IPS DF 6.9 (cell line): Measurements from ENCODE around the gene CLCN1.

ENCODE experiments used
- DNase-seq: peaks from one replicate; pipeline ENCODE4 v3.0.0-alpha.2; 2013; ENCODE audit warnings: low read depth, low spot score
- H3K27ac ChIP-seq: one replicate; pipeline ENCODE4 v1.5.1; 2013; ENCODE audit warnings: low read length, control low read depth
- H3K27me3 ChIP-seq: 2 replicates; pipeline ENCODE4 v1.6.1; 2013; ENCODE audit warnings: mild to moderate bottlenecking, low read length; ENCODE audit not compliant: control insufficient read depth, insufficient read depth
- H3K36me3 ChIP-seq: 2 replicates; pipeline ENCODE4 v1.6.1; 2013; ENCODE audit warnings: low read length; ENCODE audit not compliant: control insufficient read depth, insufficient read depth
- H3K4me1 ChIP-seq: 2 replicates; pipeline ENCODE4 v1.6.1; 2013; ENCODE audit warnings: low read length; ENCODE audit not compliant: control insufficient read depth, insufficient read depth
- H3K4me3 ChIP-seq: 2 replicates; pipeline ENCODE4 v1.5.1; 2013; ENCODE audit warnings: mild to moderate bottlenecking, low read length
- H3K9me3 ChIP-seq: 2 replicates; pipeline ENCODE4 v1.6.1; 2013; ENCODE audit warnings: low read length, inconsistent platforms; ENCODE audit not compliant: control insufficient read depth, insufficient read depth
- WGBS: extraction: QIAGEN DNeasy Blood & Tissue Kit; methylation state at CpG from one replicate; pipeline ENCODE4 v1.1.7; 2013; ENCODE audit warnings: mixed read lengths, missing lambda C conversion rate; ENCODE audit not compliant: insufficient read length, insufficient coverage; 5-methylcytosine and 5-hydroxymethylcytosine counted together

Gene CLCN1

DNA sequence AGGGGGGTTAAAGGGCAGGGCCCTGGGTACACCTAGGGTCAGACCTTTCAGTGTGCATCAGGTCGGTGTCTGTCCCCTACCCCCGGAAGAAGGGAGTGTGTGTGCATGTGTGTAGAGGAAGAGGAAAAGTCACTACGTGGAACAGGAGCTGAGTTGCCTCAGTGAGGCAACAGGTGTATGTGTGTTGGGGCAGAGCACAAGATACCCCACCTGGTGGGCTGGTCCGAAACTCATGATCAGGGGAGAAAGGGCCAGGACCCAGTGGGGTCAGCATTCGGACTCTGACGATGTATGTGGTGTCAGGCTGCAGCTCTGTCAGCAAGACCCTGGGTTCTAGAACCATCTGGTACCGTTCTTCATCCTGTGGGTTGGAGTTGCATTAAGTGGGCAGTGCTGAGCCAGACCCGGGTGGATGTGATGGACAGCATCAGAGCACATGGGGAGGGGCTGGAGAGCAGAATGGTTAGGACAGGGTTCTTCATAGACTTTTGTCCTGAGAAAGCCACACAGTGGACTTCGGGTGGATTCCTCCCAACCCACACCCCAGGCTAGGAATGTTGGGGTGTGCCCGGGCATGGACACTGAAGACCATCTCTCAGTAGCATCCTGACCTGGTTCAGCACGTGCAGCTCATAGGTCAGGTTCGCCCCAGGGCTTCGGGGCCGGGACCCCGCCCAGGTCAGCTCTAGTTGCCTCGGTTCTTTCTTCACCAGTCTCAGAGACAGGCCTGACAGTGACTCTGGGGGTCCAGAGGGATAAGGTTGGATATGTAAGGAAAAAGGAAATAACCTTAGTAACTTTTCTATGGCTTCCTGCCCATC lies 82.0 kb downstream of the CLCN1 start:
- peaks cover 76% of the 10 kb centered on the region for H3K36me3 ChIP-seq
- WGBS, result no CpG with 5 or more reads among the region's 16 CpGs
- no peaks in the 10 kb centered on the region for H3K4me1 ChIP-seq
- H3K27ac ChIP-seq, result no peak overlapping the region
- DNase-seq, result no peak
- no peaks in the 10 kb centered on the region for H3K27me3 ChIP-seq
- H3K4me3 ChIP-seq, result no peak overlapping the region
- H3K9me3 ChIP-seq, result no peaks in the 10 kb centered on the region

DNA sequence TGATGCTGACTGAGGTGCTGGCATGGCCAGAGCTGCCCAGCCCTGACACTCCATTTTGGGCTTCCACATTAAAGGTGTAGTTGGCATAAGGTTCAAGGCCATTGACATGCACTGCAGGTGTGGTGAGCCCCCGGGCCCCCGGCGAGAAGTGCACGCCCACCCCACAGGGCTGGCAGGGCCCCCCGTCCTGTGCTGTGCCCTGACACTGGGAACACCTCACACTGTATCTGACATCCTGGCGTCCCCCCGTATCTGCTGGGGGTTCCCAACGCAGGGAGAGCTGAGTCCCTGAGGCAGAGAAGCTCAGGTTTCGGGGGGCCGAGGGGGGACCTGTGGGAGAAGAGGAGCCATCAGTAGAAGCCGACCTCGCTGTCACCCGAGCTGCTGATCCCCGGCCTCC lies 82.7 kb downstream of the CLCN1 start:
- no CpG with 5 or more reads among the region's 14 CpGs for WGBS
- Histone ChIP-seq H3K4me3 (no peak overlapping the region), H3K36me3 (peaks cover 69% of the 10 kb centered on the region), H3K27me3 (no peaks in the 10 kb centered on the region), H3K4me1 (no peaks in the 10 kb centered on the region), H3K9me3 (no peaks in the 10 kb centered on the region), H3K27ac (no peak overlapping the region)
- no peak for DNase-seq

DNA sequence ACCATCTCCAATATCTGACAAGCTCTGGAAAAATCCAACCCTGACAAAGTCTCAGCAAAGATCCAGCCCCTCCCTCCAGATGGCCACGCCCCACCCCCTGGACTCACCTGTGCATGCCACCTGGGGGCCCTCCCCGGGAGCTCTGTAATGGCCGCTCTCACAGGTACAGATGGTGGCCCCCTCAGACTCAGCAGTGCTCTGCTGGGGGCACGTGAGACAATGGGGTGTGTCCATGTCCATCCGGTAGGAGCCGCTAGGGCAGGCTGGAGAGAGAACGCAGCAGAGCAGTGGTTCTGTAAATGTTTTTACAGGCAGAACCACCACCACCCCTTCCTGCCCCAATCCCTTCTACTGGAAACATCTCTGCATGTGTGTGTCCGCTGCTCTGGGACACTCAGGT lies 83.2 kb downstream of the CLCN1 start:
- Histone ChIP-seq H3K4me3 (no peak overlapping the region), H3K27ac (no peak overlapping the region), H3K9me3 (no peaks in the 10 kb centered on the region), H3K36me3 (peaks cover 64% of the 10 kb centered on the region), H3K27me3 (no peaks in the 10 kb centered on the region), H3K4me1 (no peaks in the 10 kb centered on the region)
- no CpG with 5 or more reads among the region's 8 CpGs for WGBS
- DNase-seq, result no peak

DNA sequence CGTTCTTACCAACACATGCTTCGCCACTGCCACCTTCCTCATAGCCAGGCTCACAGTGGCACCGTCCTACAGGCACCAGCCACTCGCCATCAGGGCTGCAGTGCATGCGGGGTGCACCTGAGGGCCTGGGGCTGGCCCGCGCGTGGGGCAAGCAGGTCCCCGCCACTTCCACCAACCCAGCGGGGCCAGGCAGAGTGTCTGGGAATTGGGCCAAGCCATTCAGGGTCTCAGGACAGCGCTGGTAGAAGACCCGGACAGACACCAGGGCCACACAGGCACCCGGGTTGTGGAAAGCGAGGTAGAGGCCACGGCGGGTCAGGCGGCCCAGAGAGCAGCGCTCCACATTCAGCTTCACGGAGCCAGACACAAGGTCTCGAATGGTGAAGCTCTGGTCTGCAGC lies 83.7 kb downstream of the CLCN1 start:
- H3K4me1 ChIP-seq, result no peaks in the 10 kb centered on the region
- no peak overlapping the region for H3K4me3 ChIP-seq
- no CpG with 5 or more reads among the region's 20 CpGs for WGBS
- H3K9me3 ChIP-seq, result no peaks in the 10 kb centered on the region
- DNase-seq, result no peak
- no peaks in the 10 kb centered on the region for H3K27me3 ChIP-seq
- H3K36me3 ChIP-seq, result peaks cover 62% of the 10 kb centered on the region
- no peak overlapping the region for H3K27ac ChIP-seq

DNA sequence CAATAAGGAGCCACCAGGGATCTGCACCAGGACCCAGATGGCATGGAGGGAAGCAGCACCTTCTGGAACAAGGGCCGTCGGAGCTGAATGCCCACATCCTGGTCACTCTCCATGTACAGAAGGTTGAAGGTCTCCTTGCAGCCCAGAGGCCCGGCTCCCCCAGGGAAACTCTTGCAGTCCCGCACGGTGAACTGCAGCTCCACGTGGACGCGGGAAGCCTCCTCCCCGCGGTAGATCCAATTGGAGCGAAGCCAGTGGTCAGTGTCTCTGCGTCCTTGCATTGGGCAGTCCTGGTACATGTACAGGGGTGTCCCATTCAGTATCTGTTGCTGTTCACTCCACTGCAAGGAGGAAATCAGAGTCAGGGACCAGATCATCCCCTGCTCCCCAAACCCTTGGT lies 85.4 kb downstream of the CLCN1 start:
- no peak for DNase-seq
- no peak overlapping the region for H3K27ac ChIP-seq
- H3K4me3 ChIP-seq, result no peak overlapping the region
- peaks cover 49% of the 10 kb centered on the region for H3K36me3 ChIP-seq
- no peaks in the 10 kb centered on the region for H3K9me3 ChIP-seq
- no peaks in the 10 kb centered on the region for H3K27me3 ChIP-seq
- WGBS, result no CpG with 5 or more reads among the region's 12 CpGs
- H3K4me1 ChIP-seq, result peaks cover 4% of the 10 kb centered on the region
